Measurements from ENCODE around the gene NTM.

DNA sequence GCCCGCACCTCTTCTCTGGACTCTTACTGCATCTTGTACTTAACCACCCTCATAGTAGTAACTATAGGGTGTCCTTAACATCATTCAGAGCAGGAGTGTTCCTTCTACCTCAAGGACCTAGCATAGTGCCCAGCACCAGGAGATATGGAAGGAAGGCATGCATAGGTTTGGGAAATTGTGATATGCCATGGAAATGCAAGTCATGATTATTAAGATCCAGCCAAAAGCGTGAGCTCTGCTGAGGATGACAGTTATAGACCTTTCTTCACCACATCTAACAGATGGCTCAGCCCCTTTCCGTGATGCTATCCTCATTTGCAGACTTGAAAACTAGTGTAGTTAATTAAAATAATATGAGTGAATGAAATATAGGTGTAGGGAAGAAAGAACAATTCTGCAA is 746.1 kb downstream of the NTM start:
- no peak for TF ChIP-seq CTCF (IDR thresholded peaks at IDR 0.05)
- no peak for TF ChIP-seq ZFX (IDR thresholded peaks at IDR 0.05; ENCODE audit: borderline replicate concordance)
